PC-3 (cell line): ENCODE results near the gene DOCK1. TPM values are rescaled to one million over a fixed set of nuclear protein-coding genes. Genes with fewer than 3 reads are reported as not detected.

Experiments
- ATAC-seq: fragments of 200-7000 bp; cut with Tn5 transposase; 2 replicates; pipeline ENCODE4 v1.9.1; 2020; ENCODE audit warnings: mild to moderate bottlenecking, moderate library complexity
- BruUV-seq: library from RNA; stranded (reverse); fragments of 400-500 nt; replicated peaks from 2 replicates; lab custom pipeline; 2021; lab: Mats Ljungman, UMichigan
- CTCF ChIA-PET: fragments of 300-600 bp; sonication (Branson Sonifier 250); formaldehyde crosslinking; loops from one replicate; lab custom pipeline; 2022; ENCODE audit warnings: antibody characterized with exemption; lab: Charles Lee
- POLR2A ChIA-PET: fragments of 300-600 bp; sonication (Branson Sonifier 250); formaldehyde crosslinking; loops from one replicate; lab custom pipeline; 2022; ENCODE audit warnings: antibody characterized with exemption; ENCODE audit not compliant: unreplicated experiment; lab: Charles Lee
- DNase-seq: peaks from one replicate; pipeline ENCODE4 v3.0.0-alpha.2; 2015
- H2AFZ ChIP-seq: fragments of 300-600 bp; sonication (generic); 2 replicates; pipeline ENCODE4 v1.6.0; 2016; ENCODE audit warnings: antibody characterized with exemption, low read length
- H3F3A ChIP-seq: fragments of 300-600 bp; sonication (generic); one replicate; pipeline ENCODE4 v1.6.0; 2017; ENCODE audit warnings: antibody characterized with exemption, low read length, control low read depth, mild to moderate bottlenecking; ENCODE audit not compliant: unreplicated experiment
- H3K27ac ChIP-seq: fragments of 300-600 bp; sonication (generic); 2 replicates; pipeline ENCODE4 v1.5.1; 2016; ENCODE audit warnings: mild to moderate bottlenecking, low read length
- H3K27me3 ChIP-seq: fragments of 300-600 bp; sonication (generic); 2 replicates; pipeline ENCODE4 v1.6.1; 2016; ENCODE audit warnings: low read length, mixed read lengths
- H3K36me3 ChIP-seq: fragments of 300-600 bp; sonication (generic); 2 replicates; pipeline ENCODE4 v1.6.1; 2016; ENCODE audit warnings: low read depth, mixed run types, low read length, mixed read lengths
- H3K4me1 ChIP-seq: fragments of 300-600 bp; sonication (generic); 2 replicates; pipeline ENCODE4 v1.5.1; 2016; ENCODE audit warnings: low read length; ENCODE audit not compliant: insufficient read depth
- H3K4me2 ChIP-seq: fragments of 300-600 bp; sonication (generic); 2 replicates; pipeline ENCODE4 v1.6.0; 2016; ENCODE audit warnings: low read length
- H3K4me3 ChIP-seq: fragments of 300-600 bp; sonication (generic); 2 replicates; pipeline ENCODE4 v1.5.1; 2016; ENCODE audit warnings: mild to moderate bottlenecking, low read length, mixed read lengths
- H3K79me2 ChIP-seq: fragments of 300-600 bp; sonication (generic); 2 replicates; pipeline ENCODE4 v1.6.1; 2017; ENCODE audit warnings: low read length, mixed read lengths
- H3K9ac ChIP-seq: fragments of 300-600 bp; sonication (generic); 2 replicates; pipeline ENCODE4 v1.6.0; 2016; ENCODE audit warnings: mild to moderate bottlenecking, low read length
- H3K9me2 ChIP-seq: fragments of 300-600 bp; sonication (generic); replicated peaks from 2 replicates; pipeline ENCODE4 v1.6.1; 2016; ENCODE audit warnings: mixed run types, low read length, mixed read lengths
- H3K9me3 ChIP-seq: fragments of 300-600 bp; sonication (generic); 2 replicates; pipeline ENCODE4 v1.6.1; 2016; ENCODE audit warnings: low read length, mixed read lengths
- H4K20me1 ChIP-seq: fragments of 300-600 bp; sonication (generic); 2 replicates; pipeline ENCODE4 v1.6.1; 2016; ENCODE audit warnings: low read length, mixed read lengths
- CTCF ChIP-seq: fragments of 300-600 bp; sonication (generic); conservative IDR thresholded peaks from 2 replicates; pipeline ENCODE4 v1.5.1; 2017; ENCODE audit warnings: antibody characterized with exemption, low read depth, mild to moderate bottlenecking, low read length
- EZH2 ChIP-seq: fragments of 300-600 bp; sonication (generic); IDR thresholded peaks from one replicate; pipeline ENCODE4 v1.6.1; 2017; ENCODE audit warnings: antibody characterized with exemption, mild to moderate bottlenecking, low read length; ENCODE audit not compliant: unreplicated experiment
- EZH2phosphoT487 ChIP-seq: fragments of 300-600 bp; sonication (generic); IDR thresholded peaks from 2 replicates; pipeline ENCODE4 v1.6.1; 2018; ENCODE audit warnings: mild to moderate bottlenecking, antibody characterized with exemption, low read length, borderline replicate concordance
- intact Hi-C: fragments of 100-400 bp; cut with micrococcal nuclease; formaldehyde crosslinking; loops from 2 replicates; pipeline ENCODE4 v1.9.0; 2023
- total RNA-seq: library from RNA; depleted of rRNA; stranded (reverse); fragments of >200 nt; gene quantifications from 2 replicates; pipeline ENCODE4 v1.2.3, GENCODE V29; 2014

The DOCK1 gene
- total RNA-seq, 1 experiment from 2014 or later: 34.3 TPM

GRCh38 chr10:127252818-127253217, 347.6 kb downstream of the DOCK1 start:
- no peak overlapping the region for H3K27ac ChIP-seq
- no peak overlapping the region for H3K4me3 ChIP-seq
- BruUV-seq: no TSS peak
- no peaks in the 10 kb centered on the region for H3K9me3 ChIP-seq
- H3K79me2 ChIP-seq: no peaks in the 10 kb centered on the region
- no peak overlapping the region for H2AFZ ChIP-seq
- H3K27me3 ChIP-seq: no peaks in the 10 kb centered on the region
- TF ChIP-seq EZH2 (no peak), EZH2phosphoT487 (no peak), CTCF (no peak)
- no peaks in the 10 kb centered on the region for H4K20me1 ChIP-seq
- H3K4me1 ChIP-seq: no peaks in the 10 kb centered on the region
- H3K9me2 ChIP-seq: no peaks in the 10 kb centered on the region
- ATAC-seq (no peak), DNase-seq (no peak)
- ChIA-PET POLR2A (no interaction called here), CTCF (no interaction called here)
- no peaks in the 10 kb centered on the region for H3F3A ChIP-seq
- no peak overlapping the region for H3K9ac ChIP-seq
- no peak overlapping the region for H3K4me2 ChIP-seq
- intact Hi-C loops: no loop called here
- no peaks in the 10 kb centered on the region for H3K36me3 ChIP-seq

- H3K27me3 ChIP-seq: no peaks in the 10 kb centered on the region
- intact Hi-C loops: no loop called here
- CTCF ChIA-PET: no interaction called here
Measured at GRCh38 chr10:127254276-127254675, 349.0 kb downstream of the DOCK1 start.

More at GRCh38 chr10:127254276-127254675, 349.0 kb downstream of the DOCK1 start:
- DNase-seq (no peak), ATAC-seq (no peak)
- H3K4me2 ChIP-seq: no peak overlapping the region
- no peak for TF ChIP-seq EZH2phosphoT487
- no peak for TF ChIP-seq EZH2
- no peak for TF ChIP-seq CTCF
- H3K27ac ChIP-seq: no peak overlapping the region
- no peaks in the 10 kb centered on the region for H4K20me1 ChIP-seq
- POLR2A ChIA-PET: no interaction called here
- no peak overlapping the region for H3K4me3 ChIP-seq
- H3K9me2 ChIP-seq: no peaks in the 10 kb centered on the region
- no peak overlapping the region for H3K9ac ChIP-seq
- H3K9me3 ChIP-seq: no peaks in the 10 kb centered on the region
- H2AFZ ChIP-seq: no peak overlapping the region
- no peaks in the 10 kb centered on the region for H3K4me1 ChIP-seq
- BruUV-seq: no TSS peak
- H3K36me3 ChIP-seq: no peaks in the 10 kb centered on the region
- H3K79me2 ChIP-seq: no peaks in the 10 kb centered on the region
- H3F3A ChIP-seq: no peaks in the 10 kb centered on the region
